Liver (tissue), 3 donors: ENCODE results near the gene CCNY.
A peak's percentile ranks its signal among the peaks of the same experiment; 100 is the strongest.

Experiments used
- EGR1 ChIP-seq, 2 donors: IDR thresholded peaks; 2 replicates each; pipeline ENCODE4 v1.6.1; 2016 to 2018; ENCODE audit warnings: antibody characterized with exemption in 2 of 2, low read depth in 2 of 2
- GABPA ChIP-seq, 2 donors: IDR thresholded peaks in 1 of 2; conservative IDR thresholded peaks in 1 of 2; 2 replicates each; pipeline ENCODE4 v1.6.1; 2016; ENCODE audit warnings: antibody characterized with exemption in 2 of 2, mild to moderate bottlenecking in 1 of 2, moderate library complexity in 1 of 2
- JUND ChIP-seq, 2 donors: IDR thresholded peaks; 2 replicates each; pipeline ENCODE4 v1.6.1; 2016; ENCODE audit warnings: antibody characterized with exemption in 2 of 2
- RXRA ChIP-seq, 2 donors: IDR thresholded peaks; 2 replicates each; pipeline ENCODE4 v1.6.1; 2017 to 2018; ENCODE audit warnings: antibody characterized with exemption in 2 of 2, mild to moderate bottlenecking in 1 of 2
- SP1 ChIP-seq: IDR thresholded peaks from 2 replicates; pipeline ENCODE4 v1.6.1; 2018; ENCODE audit warnings: antibody characterized with exemption, mild to moderate bottlenecking
- TAF1 ChIP-seq: conservative IDR thresholded peaks from 2 replicates; pipeline ENCODE4 v1.6.1; 2016; ENCODE audit warnings: antibody characterized with exemption, mild to moderate bottlenecking
- TF ChIP-seq, protein P1 (sequence below): fragments of 150-350 bp; IDR thresholded peaks from 2 replicates; pipeline ENCODE4 v1.5.1; 2017; ENCODE audit warnings: improper control_type of control experiment, low read depth, low read length; ENCODE audit not compliant: missing input control
- TF ChIP-seq, protein P2 (sequence below): IDR thresholded peaks from 2 replicates; pipeline ENCODE4 v1.6.1; 2016; ENCODE audit warnings: antibody characterized with exemption, mild to moderate bottlenecking
- TF ChIP-seq, protein P3 (sequence below): IDR thresholded peaks from 2 replicates; pipeline ENCODE4 v1.6.1; 2016; ENCODE audit warnings: antibody characterized with exemption
- donor health status: healthy.
- donor health status: healthy.

DNA sequence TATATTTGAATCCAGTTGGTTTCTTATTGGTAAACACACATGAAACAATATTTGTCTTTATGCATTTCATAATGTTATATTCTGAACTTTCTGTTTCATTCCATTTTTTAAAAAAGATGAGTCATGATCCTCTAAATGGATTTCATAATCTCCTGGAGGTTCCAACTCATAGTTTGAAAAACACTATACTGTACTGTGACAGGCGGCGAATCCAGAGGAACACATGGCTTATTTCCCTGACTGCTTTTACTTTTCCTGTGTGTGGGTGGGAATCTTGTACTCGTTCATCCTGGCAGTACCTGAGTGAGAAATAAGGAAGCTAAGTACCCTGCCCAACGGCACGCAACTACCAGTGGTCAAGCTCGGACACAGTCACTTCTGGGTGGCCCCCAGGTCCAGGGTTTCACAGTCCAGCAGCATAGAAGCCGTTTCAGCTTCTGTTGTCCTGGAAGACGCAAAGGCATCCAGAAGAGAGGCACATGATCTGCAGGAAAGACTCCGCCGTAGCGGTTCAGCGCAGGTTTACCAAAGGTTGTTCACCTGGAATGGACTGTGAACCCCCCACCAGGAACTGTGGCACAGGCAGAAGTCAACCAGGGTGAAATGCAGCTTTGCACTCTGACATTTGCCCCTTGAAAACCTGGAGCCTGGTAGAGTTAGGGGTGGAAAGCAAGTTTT, 117.7 kb downstream of the CCNY start:
- TF ChIP-seq, protein P1, sequence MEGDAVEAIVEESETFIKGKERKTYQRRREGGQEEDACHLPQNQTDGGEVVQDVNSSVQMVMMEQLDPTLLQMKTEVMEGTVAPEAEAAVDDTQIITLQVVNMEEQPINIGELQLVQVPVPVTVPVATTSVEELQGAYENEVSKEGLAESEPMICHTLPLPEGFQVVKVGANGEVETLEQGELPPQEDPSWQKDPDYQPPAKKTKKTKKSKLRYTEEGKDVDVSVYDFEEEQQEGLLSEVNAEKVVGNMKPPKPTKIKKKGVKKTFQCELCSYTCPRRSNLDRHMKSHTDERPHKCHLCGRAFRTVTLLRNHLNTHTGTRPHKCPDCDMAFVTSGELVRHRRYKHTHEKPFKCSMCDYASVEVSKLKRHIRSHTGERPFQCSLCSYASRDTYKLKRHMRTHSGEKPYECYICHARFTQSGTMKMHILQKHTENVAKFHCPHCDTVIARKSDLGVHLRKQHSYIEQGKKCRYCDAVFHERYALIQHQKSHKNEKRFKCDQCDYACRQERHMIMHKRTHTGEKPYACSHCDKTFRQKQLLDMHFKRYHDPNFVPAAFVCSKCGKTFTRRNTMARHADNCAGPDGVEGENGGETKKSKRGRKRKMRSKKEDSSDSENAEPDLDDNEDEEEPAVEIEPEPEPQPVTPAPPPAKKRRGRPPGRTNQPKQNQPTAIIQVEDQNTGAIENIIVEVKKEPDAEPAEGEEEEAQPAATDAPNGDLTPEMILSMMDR = no peak
- peak; percentile 7 to 69 for TF ChIP-seq JUND (IDR thresholded peaks at IDR 0.05)
- TF ChIP-seq SP1 = peak; percentile 67
- TF ChIP-seq TAF1 = no peak
- TF ChIP-seq, protein P2, sequence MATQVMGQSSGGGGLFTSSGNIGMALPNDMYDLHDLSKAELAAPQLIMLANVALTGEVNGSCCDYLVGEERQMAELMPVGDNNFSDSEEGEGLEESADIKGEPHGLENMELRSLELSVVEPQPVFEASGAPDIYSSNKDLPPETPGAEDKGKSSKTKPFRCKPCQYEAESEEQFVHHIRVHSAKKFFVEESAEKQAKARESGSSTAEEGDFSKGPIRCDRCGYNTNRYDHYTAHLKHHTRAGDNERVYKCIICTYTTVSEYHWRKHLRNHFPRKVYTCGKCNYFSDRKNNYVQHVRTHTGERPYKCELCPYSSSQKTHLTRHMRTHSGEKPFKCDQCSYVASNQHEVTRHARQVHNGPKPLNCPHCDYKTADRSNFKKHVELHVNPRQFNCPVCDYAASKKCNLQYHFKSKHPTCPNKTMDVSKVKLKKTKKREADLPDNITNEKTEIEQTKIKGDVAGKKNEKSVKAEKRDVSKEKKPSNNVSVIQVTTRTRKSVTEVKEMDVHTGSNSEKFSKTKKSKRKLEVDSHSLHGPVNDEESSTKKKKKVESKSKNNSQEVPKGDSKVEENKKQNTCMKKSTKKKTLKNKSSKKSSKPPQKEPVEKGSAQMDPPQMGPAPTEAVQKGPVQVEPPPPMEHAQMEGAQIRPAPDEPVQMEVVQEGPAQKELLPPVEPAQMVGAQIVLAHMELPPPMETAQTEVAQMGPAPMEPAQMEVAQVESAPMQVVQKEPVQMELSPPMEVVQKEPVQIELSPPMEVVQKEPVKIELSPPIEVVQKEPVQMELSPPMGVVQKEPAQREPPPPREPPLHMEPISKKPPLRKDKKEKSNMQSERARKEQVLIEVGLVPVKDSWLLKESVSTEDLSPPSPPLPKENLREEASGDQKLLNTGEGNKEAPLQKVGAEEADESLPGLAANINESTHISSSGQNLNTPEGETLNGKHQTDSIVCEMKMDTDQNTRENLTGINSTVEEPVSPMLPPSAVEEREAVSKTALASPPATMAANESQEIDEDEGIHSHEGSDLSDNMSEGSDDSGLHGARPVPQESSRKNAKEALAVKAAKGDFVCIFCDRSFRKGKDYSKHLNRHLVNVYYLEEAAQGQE = peak; percentile 35
- TF ChIP-seq RXRA (IDR thresholded peaks at IDR 0.05) = peak; percentile 100
- no peak for TF ChIP-seq GABPA (IDR thresholded peaks at IDR 0.05 in 1 of 2, conservative IDR thresholded peaks at IDR 0.05 in 1 of 2)
- TF ChIP-seq, protein P3, sequence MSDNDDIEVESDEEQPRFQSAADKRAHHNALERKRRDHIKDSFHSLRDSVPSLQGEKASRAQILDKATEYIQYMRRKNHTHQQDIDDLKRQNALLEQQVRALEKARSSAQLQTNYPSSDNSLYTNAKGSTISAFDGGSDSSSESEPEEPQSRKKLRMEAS = peak; percentile 76
- no peak for TF ChIP-seq EGR1 (IDR thresholded peaks at IDR 0.05; ENCODE audit: low read depth in 2 of 2)
